Measurements from ENCODE around the gene BRMS1.

The BRMS1 gene

DNA sequence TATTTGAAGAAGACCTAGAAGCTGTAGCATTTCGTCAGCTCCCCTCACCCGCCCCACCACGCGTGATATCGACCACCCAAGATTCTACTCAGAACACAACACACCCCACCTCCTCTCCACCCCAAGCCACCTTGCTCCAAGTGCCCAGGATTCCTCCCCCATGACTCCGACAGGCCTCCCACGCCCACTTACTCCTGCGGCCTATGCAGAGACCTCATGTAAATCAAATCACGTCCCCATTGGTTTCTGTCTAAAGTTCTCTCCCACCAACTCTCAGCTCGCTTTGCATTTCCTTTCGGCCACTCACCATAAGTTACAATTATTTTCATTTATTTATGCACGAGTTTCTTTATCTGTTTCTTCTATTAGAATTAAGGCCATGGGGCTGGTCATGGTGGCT lies 42.2 kb downstream of the BRMS1 start:
- TF ChIP-seq POLR2A (IDR thresholded peaks at IDR 0.05; ENCODE audit: low read depth, low read length) = no peak
- DNase-seq (ENCODE audit: insufficient read length, low spot score) (no peak), FAIRE-seq (no peak)

DNA sequence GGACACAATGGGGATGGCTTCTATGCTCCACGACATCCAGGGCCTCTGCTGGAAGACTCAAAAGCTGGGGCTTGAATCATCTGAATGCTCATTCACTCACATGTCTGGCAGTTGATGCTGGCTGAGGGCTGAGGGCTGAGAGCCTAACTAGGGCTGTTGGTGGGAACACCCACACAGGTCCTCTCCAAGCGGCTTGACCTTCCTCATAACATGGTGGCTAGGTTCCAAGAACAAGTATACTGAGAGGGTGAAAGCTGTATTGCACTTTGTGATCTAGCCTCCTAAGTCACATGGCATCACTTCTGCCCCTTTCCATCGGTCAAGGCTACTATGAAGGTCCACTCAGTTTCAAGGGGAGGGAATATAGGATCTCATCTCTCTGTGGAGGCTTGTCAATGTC lies 45.7 kb downstream of the BRMS1 start:
- no peak for FAIRE-seq

DNA sequence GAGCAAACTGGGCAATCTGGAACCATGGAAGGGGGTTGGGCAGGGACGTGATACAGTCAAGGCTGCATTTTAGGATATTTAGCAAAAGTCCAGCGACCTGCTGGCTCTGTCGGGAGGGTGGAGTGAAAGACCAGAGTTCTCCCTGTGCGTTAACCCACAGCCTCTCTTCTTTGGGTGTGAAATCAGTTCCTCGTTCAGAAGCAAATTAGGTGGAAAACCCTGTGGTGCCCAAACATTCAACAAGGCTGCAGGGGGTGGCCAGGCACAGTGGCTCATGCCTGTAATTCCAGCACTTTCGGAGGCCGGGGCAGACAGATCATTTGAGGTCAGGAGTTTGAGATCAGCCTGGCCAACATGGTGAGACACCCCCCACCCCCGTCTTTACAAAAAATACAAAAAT lies 47.3 kb downstream of the BRMS1 start:
- no peak for TF ChIP-seq POLR2A (IDR thresholded peaks at IDR 0.05; ENCODE audit: low read depth, low read length)
- FAIRE-seq (no peak), DNase-seq (ENCODE audit: insufficient read length, low spot score) (no peak)

More for the DNA sequence above, 45.7 kb downstream of the BRMS1 start:
- DNase-seq (ENCODE audit: insufficient read length, low spot score) = no peak
- no peak for TF ChIP-seq POLR2A (IDR thresholded peaks at IDR 0.05; ENCODE audit: low read depth, low read length)

DNA sequence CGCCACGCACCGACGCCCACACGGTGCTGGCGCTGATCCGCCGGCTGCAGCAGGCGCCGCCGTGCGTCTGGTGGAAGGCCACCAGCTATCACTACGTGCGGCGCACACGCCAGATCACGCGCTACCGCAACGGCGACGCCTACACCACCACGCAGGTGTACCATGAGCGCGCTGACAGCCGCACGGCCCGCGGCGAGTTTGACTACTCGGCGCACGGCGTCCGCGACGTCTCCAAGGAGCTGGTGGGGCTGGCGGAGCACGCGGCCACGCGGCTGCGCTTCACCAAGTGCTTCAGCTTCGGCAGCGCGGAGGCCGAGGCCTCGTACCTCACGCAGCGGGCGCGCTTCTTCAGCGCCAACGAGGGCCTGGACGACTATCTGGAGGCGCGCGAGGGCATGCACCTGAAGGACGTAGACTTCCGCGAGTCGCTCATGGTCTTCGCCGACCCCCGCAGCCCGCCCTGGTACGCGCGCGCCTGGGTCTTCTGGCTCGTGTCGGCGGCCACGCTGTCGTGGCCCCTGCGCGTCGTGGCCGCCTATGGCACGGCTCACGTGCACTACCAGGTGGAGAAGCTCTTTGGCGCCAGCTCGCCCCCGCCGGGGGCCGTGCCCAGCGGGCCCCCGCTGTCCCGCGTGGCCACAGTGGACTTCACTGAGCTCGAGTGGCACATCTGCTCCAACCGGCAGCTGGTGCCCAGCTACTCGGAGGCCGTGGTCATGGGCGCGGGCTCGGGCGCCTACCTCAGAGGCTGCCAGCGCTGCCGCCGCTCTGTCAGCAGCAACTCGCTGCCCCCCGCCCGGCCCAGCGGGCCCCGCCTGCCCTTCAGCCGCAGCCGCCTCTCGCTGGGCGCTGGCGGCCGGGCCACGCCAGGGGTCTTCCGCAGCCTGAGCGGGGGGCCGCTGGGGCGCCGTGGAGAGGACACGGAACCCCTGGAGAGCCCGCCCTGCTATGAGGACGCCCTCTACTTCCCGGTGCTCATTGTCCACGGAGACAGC lies 50.0 kb downstream of the BRMS1 start:
- DNase-seq (ENCODE audit: insufficient read length, low spot score) = no peak
- no peak for FAIRE-seq
- TF ChIP-seq POLR2A (IDR thresholded peaks at IDR 0.05; ENCODE audit: low read depth, low read length) = no peak

DNA sequence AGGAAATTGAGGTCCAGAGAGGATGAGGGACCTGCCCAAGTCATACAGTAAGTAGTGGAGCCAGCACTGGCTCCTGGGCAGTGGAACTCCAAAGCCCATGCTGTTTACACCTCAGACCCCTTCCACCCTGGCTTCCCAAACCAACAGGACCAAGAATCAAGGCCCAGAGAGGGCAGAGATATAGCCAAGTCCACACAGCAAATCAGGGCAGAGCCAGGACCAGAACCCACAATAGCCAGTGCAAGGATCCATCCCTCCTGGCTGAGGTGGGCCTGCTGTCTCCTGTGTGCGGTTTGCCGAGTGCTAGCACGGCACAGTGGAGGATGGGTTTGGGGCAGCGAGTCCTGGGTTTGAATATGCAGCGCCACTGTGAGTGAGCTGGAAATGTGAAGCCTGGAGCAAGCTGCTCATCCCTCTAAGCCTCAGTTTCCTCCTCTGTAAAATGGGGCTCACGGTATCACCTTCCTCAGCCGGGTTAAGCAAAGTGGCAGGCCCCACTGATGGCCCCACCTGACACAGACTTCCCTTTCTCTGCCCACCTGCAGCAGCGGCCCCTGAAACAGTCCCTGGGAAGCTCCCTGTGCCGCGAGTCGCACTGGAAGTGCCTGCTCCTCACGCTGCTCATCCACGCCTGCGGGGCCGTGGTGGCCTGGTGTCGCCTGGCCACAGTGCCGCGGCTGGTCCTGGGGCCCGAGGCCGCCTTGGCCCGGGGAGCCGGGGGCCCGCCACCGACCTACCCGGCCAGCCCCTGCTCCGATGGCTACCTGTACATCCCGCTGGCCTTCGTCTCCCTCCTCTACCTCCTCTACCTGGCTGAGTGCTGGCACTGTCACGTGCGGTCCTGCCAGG lies 50.9 kb downstream of the BRMS1 start:
- FAIRE-seq (no peak), DNase-seq (ENCODE audit: insufficient read length, low spot score) (no peak)
- TF ChIP-seq POLR2A (IDR thresholded peaks at IDR 0.05; ENCODE audit: low read depth, low read length) = no peak

DNA sequence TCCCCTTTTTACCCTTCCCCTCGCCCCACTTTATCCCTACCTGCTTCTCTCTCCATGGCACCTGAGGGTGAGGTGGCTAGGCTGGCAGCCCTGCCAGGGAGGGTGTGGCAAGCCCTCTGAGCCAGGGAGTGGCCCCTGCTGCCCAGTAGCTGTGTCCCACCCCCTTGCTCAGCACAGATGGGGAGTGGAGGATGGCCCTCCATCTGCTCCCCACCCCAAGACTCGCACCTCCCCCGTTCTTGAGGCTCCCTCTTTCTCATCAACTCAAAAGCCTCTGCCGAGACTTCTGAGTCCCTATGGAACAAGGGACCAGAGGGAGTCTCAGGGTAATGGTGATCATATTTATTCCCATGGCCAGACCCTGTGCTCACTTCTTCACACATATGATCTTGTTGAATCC lies 51.6 kb downstream of the BRMS1 start:
- FAIRE-seq (no peak), DNase-seq (ENCODE audit: insufficient read length, low spot score) (no peak)
- TF ChIP-seq POLR2A (IDR thresholded peaks at IDR 0.05; ENCODE audit: low read depth, low read length) = no peak

DNA sequence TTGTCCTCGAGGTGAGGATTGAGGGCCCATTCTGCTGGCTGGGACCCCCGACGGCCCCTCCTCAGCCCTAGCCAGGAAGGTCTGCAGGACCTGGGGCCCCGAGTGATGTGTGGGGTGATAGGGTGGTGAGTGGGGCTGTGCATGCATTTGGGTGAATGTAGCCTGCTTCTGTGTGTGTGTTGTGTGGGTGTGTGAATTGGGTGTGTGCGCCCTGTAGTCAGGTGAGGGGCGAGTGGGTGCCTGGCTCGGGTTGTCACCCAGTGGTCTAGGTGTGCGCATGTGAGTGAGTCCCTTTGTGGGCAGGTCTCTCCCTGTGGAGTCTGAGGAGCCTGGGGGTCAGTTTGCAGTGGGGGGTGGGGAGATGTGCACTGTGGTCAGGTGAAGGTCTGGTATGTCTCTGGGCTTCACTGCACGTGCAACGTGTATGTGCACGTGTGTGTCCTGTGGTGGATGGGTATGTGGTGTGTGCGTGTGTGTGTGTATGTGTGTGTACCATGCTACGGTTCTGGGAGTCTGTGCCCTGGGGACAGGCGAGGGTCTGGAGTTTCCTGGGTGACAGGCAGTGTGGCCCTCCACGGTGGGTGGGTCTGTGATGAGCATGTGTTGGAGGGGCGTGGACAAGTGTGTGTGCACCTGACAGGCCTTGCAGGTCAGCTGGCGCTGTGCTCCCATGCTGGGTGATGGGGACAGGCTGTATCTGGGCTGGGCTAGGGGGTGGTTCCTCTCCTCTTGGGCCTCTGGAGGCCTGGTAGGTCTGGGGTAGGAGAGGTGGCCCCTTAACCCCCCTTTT lies 52.2 kb downstream of the BRMS1 start:
- DNase-seq (ENCODE audit: insufficient read length, low spot score) (no peak), FAIRE-seq (no peak)
- TF ChIP-seq POLR2A (IDR thresholded peaks at IDR 0.05; ENCODE audit: low read depth, low read length) = no peak

DNA sequence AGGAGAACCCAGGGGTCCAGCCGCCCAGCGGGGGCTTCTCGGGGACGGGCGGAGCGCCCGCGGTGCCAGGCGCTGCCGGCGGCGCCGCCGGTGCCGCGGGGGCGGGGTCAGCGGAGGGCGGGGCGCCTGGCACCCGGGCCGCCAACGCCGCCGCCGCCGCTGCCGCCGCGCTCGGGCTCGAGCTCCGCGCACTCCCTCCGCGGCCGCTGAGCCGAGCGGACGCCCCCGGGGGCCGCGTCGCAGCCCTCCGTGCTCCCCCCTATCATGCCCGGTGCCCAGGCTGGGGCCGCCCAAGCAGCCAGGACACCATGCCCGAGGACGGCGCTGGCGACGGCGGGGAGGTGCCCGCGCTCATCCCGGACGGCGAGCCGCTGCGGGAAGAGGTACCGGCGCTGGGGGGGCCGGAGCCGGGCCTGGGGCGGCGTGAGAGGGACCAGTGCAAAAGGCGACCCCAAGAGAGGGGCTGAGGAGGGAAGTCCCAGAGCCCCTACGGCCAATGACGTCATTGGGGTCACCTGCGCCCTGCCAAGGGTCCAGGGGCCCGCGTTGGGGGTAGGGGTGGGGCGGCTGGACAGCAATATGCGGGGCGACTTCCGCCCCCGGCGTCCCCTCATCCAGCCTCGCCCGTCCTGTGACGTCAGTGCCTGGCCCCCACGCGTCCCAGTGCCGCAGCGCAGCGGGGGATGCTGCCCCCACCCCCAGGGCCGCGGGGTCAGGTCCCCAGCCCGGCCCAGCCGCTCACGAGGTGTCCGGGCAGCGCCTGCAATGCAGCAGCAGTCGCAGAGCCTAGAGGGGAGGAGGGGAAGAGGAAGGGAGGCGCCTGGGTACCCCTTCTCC lies 53.0 kb downstream of the BRMS1 start, which contains the start of gene TMEM151A:
TSS of gene TMEM151A (plus strand) at position 189 of the 837 bp plus-strand sequence. CDS start at position 309, 120 bp downstream.
- FAIRE-seq (no peak), DNase-seq (ENCODE audit: insufficient read length, low spot score) (no peak)
- TF ChIP-seq POLR2A (IDR thresholded peaks at IDR 0.05; ENCODE audit: low read depth, low read length) = no peak

DNA sequence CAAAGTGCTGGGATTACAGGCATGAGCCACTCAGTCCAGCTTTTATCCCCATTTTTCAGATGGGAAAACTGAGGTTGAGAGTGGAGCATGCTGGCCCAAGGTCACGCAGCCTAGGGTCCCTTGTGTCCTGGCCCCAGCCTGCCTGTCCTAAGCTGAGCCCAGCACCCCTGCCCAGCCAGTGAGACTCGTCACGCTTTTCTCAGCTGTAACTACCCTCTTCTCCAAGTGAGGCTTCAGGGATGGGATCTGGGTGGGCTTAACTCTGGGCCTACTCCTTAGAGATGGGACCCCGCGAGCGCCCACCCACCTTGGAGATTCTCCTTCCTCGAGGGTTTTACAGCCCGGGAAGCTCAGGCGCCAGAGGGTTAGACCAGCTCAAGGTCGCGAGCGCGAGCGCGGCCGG lies 53.6 kb downstream of the BRMS1 start:
- DNase-seq (ENCODE audit: insufficient read length, low spot score) (no peak), FAIRE-seq (no peak)
- no peak for TF ChIP-seq POLR2A (IDR thresholded peaks at IDR 0.05; ENCODE audit: low read depth, low read length)

DNA sequence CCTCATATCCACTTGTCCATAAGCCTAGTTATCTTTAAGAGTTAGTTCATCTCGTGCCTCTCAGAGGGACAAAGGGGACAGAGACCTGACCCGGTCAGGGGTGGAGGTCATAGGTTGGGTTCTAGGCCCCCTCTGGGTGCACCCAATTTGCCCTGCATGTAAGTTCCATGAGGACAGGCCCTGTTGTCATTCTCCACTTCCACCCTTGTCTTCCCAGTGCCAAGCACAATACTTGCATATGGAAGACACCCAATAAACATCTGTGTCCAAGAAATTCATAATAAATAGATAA lies 54.6 kb downstream of the BRMS1 start:
- FAIRE-seq (no peak), DNase-seq (ENCODE audit: insufficient read length, low spot score) (no peak)
- TF ChIP-seq POLR2A (IDR thresholded peaks at IDR 0.05; ENCODE audit: low read depth, low read length) = no peak

DNA sequence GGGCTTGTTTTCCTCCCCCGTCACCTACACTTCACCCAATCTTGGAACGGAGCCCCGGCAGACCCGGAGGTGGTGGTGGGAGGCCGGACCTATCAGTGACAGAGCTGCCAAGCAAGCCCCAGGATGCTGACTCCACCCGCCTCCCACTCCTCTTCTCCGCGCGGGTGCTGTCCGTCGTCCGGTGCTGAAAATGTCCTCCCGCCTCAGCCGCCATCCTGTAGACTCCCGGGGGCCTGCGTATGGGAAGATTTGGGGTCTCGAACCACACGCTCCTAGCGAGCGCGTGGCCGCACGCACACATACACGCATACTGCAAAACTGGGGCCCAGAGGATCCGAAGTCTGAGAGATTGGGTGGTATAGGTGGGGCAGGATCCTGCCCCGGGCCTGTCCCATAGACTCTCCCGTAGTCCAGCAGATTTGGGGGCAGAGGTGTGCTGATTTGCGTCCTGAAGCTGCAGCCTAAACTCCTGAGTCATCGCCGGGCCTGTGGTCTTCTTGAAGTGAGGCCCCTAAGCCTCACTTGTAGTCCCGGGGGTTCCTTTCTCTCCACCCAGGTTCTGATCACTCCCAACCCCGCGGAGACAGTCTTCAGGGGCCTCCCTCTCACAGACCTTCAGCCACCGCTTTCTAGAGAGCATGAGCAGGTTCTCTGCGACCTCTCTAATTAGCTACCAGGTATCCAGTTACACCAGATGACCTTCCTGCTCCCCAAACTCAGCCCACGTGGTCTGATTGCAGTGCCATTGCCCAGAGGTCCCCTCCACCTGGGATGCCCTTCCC lies 55.2 kb downstream of the BRMS1 start:
- DNase-seq (ENCODE audit: insufficient read length, low spot score) (no peak), FAIRE-seq (no peak)
- no peak for TF ChIP-seq POLR2A (IDR thresholded peaks at IDR 0.05; ENCODE audit: low read depth, low read length)
